Measurements from ENCODE around the gene CLTCL1.

GRCh38 chr22:19271856-19272535 lies 19.5 kb downstream of the CLTCL1 start:
- TF ChIP-seq CTCF (IDR thresholded peaks at IDR 0.05) (no peak), POLR2A (IDR thresholded peaks at IDR 0.05) (no peak)
